ENCODE results near the gene MUC2. TPM values are rescaled to one million over a fixed set of nuclear protein-coding genes. Genes with fewer than 3 reads are reported as not detected.

MUC2 gene
- total RNA-seq (2014; rRNA removed; shearing (Covaris generic)): not detected in 2 replicates

GRCh38 chr11:1074244-1075221 is at the start of gene MUC2:
TSS of gene MUC2 (plus strand) at chr11:1074874.
- DNase-seq (ENCODE audit: low read depth): no peak

- DNase-seq (ENCODE audit: low read depth): no peak
These were observed 49.1 kb upstream of the MUC2 start for GRCh38 chr11:1025410-1026162.

DNA sequence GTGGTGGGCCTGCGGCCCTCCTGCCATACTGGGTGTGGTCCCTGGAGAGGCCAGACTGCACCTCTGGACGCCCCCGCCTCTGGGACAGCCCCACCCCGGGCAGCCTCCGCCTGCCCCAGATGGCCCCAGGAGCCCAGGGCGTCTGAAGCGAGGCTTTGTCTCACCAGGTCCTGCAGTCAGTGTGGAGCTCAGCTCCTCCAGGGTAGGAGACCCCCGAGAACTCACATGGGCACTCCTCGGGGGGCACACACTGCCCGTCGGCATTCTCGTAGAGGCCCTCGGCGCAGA is 48.6 kb upstream of the MUC2 start:
- DNase-seq (ENCODE audit: low read depth): no peak

GRCh38 chr11:1026641-1027482 is 47.8 kb upstream of the MUC2 start:
- no peak for DNase-seq (ENCODE audit: low read depth)

DNA sequence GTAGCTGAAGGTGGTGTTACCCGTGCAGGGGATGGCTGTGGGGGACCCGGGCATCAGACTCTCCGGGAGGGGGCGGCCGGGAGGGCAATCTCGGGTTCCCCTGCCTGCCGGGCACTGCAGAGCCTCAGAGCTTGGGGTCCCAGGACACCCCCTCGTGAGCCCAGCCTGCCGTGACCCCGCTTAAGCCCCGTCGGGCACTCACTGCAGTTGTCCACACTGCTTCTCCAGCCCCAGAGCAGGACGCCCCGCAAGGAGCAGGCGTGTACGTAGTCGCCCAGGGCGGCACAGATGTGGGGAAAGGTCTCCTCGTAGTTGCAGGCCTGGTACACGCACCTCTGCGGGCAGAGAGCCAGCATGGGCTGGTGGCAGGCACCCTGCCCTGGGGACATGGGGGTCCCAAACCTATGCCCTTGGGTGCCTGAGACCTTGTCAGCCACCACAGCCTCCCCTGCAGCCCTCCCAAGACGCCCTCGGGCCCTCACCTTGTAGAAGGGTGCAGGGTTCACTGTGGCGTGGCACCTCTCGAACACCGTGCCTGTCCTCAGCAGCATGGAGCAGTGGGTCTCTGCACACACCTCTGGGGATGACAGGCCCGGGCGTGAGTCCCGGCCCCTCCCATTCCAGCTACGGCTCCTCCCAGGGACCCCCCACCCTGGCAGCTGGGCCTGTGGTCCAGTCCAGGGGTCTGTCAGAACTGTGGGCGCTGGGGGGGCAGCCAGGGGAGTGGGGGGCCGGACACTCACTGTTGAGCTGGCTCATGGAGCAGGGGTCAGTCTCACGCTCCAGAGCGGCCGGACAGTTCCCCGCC is 47.0 kb upstream of the MUC2 start:
- no peak for DNase-seq (ENCODE audit: low read depth)

DNA sequence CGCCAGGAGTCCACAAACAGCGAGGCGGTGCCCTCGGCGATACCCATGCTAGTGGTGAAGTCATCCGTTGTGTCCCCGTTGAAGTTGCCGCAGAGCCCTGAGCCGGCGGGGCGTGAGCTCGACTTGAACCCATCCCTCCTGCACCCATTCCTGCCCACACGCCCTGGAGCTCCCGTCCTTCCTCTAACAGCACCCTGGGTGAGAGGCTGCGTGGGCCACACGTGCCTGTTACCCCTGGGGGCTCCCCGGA is 46.5 kb upstream of the MUC2 start:
- DNase-seq (ENCODE audit: low read depth): no peak

GRCh38 chr11:1028616-1029015 is 46.1 kb upstream of the MUC2 start:
- DNase-seq (ENCODE audit: low read depth): no peak

- no peak for DNase-seq (ENCODE audit: low read depth)
These were observed 45.6 kb upstream of the MUC2 start for GRCh38 chr11:1029051-1029450.

DNA sequence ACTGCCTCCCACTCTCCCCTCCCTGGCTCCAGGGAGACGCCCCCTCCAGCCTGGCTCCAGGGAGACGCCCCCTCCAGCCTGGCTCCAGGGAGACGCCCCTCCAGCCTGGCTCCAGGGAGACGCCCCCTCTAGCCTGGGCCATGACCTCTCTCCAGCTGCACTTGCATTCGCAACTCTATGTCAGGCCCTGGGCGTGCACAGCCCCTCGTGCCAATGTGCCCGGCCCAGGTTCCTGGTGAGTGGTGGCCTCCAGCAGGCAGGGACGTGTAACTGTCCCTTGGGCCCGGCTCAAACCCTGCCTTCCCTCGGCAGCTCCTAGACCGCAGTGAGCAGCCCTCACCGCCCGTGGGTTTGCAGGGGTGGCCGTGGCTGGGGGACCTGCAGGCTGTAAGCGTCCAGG is 45.0 kb upstream of the MUC2 start:
- DNase-seq (ENCODE audit: low read depth): no peak

- DNase-seq (ENCODE audit: low read depth): no peak
These were observed 44.6 kb upstream of the MUC2 start for GRCh38 chr11:1030086-1030485.

- no peak for DNase-seq (ENCODE audit: low read depth)
These were observed 44.1 kb upstream of the MUC2 start for GRCh38 chr11:1030556-1030955.

DNA sequence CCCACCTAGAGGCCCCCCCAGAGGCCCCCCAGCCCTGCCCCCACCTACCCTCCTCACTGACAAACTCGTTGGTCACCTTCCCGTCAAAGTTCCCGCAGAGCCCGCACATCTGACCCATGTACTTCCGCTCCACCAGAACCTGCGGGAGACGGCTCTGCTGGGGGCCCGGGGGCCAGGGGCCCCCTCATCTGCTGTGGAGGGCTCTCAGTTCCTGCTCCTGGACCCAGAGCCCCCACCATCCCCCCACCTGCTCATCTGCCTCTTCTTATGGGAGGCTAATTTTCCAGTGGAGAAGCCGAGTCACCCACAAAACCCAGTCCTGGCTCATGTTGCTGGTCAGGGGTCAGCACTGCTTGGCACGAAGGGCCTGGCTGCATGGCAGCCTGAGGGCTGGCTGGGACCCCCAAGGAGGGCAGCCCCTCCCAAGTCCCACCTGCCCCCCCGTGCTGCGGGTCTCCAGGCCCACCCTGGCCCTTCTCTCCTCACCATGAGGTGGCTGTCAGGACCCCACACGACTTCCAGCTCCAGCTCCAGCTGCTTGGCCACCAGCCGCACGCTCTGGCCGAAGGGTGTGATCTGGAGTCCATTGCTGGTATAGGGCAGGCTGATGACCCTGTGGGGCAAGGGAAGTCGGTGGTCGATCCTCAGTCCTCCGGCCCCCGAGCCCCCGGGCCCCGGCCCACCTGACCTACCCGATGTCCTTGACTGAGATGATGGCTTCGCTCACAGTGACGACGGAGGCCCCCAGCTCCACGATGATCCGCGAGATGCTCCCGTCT is 43.4 kb upstream of the MUC2 start:
- DNase-seq (ENCODE audit: low read depth): no peak

DNA sequence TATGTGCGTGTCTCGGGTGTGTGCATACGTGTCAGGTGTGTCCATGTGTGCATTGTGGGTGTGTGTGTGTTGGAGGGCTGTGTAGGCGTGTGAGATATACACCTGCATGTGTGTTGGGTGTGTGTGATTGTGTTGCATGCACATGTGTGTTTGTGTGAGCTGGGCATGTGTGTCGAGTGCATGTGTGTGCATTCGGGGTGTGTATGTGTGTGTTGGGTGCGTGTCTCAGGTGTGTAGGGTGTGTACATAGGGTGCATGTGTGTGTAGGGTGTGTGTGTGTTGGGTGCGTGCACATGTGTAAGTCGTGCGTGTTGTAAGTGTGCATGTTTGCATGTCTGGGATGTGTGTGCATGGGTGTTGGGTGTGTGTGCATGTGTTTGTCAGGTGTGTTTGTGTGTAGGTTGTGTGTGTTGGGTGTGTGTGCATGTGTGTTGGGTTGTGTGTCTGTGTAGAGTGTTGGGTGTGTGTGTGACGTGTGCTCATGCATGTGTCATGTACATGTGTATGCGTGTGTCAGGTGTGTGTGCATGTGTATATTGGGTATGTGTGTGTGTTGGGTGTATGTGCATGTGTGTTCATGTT is 42.3 kb upstream of the MUC2 start:
- no peak for DNase-seq (ENCODE audit: low read depth)

GRCh38 chr11:1033016-1033798 is 41.5 kb upstream of the MUC2 start:
- no peak for DNase-seq (ENCODE audit: low read depth)

DNA sequence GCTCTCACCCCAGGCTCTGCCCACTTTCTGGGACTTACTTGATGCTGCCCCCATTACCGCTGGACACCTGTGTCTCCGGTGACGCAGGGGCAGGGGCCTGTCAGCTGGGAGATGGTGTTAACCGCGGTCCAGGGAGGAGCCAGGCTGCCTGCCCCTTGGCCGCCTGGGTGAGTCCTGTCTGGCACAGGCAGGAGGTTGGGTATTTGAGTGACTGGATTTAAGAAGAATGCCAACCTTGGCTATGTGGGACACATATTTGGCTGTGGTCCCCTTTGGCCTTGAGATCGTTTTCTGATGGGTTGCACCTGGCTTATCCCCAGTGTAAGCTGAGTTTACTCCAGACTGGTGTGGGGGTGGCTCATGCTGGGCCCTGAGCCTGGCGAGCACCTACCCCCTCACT is 40.7 kb upstream of the MUC2 start:
- DNase-seq (ENCODE audit: low read depth): no peak

DNA sequence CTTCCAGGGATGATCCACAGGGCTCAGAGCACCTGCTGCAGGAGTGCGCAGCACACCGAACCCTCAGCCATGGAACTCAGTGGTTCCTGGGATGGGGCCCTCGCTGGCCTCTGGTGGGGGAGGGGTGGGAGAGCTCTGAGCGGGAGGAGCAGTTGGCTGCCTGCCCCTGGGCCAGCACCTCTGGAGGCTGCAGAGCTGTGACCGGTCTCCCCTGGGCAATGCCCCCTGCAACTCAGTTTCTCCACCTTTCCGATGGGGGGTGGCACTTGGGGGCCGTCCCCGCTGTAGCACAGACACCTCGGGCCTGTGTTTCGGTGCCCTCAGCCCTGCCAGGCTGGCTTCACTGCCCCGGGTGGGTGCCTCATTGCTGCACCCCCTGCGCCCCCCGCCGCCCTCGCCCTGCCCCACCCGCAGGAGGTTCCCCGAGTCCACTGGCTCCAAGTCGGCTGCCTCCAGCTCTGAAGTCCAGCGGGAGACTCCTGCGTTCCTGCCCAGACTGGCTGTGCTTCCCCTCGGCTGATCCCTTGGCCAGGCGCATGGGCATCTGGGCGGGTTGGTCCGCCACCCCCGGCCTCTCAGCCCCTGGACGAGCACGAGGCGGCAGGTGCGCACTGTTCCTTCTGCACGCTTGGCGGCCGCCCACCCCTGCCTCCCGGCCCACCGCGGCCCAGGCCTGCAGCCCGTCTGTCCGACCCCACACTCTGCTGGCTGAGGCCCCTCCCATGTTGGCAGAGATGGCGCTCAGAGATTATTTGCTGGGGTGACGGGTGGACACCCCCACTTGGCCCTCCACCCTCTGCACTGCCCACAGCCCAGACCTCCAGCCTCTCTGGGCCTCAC is 40.0 kb upstream of the MUC2 start:
- DNase-seq (ENCODE audit: low read depth): no peak

DNA sequence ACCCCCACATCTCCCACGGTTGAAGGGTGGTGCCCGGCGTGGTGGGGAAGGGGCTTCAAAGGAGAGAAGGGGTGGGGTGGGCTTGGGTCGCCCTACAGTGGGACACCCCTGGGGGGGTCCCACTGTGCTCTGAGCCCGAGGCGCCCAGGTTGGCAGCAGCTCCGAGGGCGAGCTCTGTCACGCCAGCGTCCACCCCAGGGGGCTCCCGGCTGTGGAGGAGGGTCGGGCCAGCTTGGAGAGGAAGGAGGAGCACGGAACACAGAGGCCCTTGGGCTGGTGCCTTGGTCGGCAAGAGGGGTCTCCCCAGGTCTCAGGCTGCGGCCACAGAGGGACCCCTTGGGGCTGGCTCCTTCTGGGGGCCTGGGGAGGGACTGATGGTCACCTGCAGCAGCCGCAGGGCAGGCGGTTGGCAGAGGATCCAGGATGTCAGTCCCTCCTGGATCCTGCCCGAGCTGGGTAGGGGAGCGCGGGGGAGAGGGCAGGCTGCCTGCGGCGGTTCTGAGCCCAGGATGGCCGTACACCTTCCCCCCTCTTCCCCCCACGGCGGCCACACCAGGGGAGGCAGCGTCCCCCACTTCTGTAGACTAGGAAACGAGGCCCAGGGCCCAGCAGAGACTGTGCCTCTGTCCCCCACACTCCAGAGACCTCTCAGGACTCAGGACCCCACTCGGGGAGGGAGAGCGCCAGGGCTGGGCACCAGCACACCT is 38.9 kb upstream of the MUC2 start:
- no peak for DNase-seq (ENCODE audit: low read depth)

DNA sequence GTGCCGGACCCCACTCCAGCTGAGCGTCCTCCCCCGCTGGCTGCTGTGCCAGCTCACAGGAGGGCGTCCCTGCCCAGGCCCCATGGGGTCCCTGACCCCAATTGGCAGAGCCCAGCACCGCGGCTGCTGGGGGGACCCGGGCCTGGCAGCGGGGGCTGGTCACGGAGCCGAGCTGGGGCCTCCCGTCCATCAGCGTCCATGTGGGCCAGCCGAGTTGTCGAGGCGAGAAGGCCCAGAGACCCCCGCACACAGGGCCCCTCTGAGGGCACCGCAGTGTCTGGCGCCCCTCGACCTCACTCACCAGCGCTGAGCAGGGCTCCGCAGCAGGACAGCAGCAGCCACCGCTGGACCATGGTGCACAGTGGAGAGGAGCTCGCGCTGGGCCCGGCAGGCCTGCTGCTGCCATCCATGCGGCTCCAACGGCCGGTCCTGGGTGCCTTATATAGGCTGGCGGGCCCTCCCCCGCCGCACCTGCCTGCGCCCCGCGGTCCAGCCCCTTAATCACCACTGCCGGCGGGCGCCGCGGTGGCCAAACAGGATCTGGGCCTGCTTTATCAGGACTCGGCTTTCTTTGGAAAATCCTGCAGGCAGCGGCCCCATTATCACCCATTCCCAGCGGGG is 38.3 kb upstream of the MUC2 start, which contains the start of gene MUC6:
MUC6 (minus strand) TSS at position 416 of the 621 bp plus-strand sequence; CDS start at position 353, 63 bp downstream.
- DNase-seq (ENCODE audit: low read depth): no peak

All from RPMI7951 (cell line).